ENCODE measurements around the gene ZSWIM3. TPM values are rescaled to one million over a fixed set of nuclear protein-coding genes. Genes with fewer than 3 reads are reported as not detected.

The ZSWIM3 gene
- total and polyA plus RNA-seq, 2 of the 8 experiments (the other 6 are each of a cell fraction or from before 2014, with no cell fraction given): 5.5 to 6.9 TPM

DNA sequence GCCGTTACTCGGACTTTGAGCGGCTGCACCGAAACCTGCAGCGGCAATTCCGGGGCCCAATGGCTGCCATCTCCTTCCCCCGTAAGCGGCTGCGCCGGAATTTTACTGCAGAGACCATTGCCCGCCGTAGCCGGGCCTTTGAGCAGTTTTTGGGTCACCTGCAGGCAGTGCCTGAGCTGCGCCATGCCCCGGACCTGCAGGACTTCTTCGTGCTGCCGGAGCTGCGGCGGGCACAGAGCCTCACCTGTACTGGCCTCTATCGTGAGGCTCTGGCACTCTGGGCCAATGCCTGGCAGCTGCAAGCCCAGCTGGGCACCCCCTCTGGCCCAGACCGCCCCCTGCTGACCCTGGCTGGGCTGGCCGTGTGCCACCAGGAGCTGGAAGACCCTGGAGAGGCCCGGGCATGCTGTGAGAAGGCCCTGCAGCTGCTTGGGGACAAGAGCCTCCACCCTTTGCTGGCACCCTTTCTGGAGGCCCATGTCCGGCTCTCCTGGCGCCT is 16.7 kb upstream of the ZSWIM3 start:
- peak in 1 of 2 experiments; percentile 22; a peak in 1 of 4 replicates for TF ChIP-seq RAD21 (IDR thresholded peaks at IDR 0.05 in 1 of 2, conservative IDR thresholded peaks at IDR 0.05 in 1 of 2; ENCODE audit: low read depth in 2 of 2, low read length in 2 of 2)
- no peak for TF ChIP-seq EGR1 (IDR thresholded peaks at IDR 0.05; ENCODE audit: borderline replicate concordance, low read depth, low read length)
- no peak overlapping the region for H3K56ac ChIP-seq (replicated peaks; ENCODE audit: insufficient read length, low read depth, low read length)
- no peak for FAIRE-seq
- no peak overlapping the region for H3K27ac ChIP-seq (ENCODE audit: low read depth, low read length)
- no peak overlapping the region for H3K14ac ChIP-seq (ENCODE audit: insufficient read length)
- no peak overlapping the region for H3K4me3 ChIP-seq (ENCODE audit: extremely low read depth in 1 of 4, insufficient read depth in 2 of 4, low read depth in 3 of 4, low read length in 4 of 4)
- no peak overlapping the region for H3K4ac ChIP-seq (replicated peaks; ENCODE audit: insufficient read length, low read depth, low read length)
- H4K8ac ChIP-seq (ENCODE audit: extremely low read depth, insufficient read depth, low read length): peak overlapping the region; percentile 28; the same call in 1 of the 2 replicates
- DNase-seq (ENCODE audit: low read depth in 1 of 2, low spot score in 2 of 2): no peak
- no peak overlapping the region for H2BK20ac ChIP-seq (ENCODE audit: low read length)
- 93% methylated on average over 23 of the region's 25 CpGs; no CpG with 5 or more reads in 1 of the 2 experiments for WGBS, 2 experiments (ENCODE audit: extremely low coverage in 1 of 2, insufficient coverage in 1 of 2, insufficient read length in 1 of 2, insufficient replicate concordance in 2 of 2, low coverage in 1 of 2, low lambda C conversion rate in 2 of 2, missing lambda C conversion rate in 1 of 2)
- no peak overlapping the region for H2AK5ac ChIP-seq (ENCODE audit: low read depth, low read length)
- 0 out of 4 replicates have a peak, but pooled peaks cover 0 to under 1% of the 10 kb centered on the region in 2 experiments for H3K79me2 ChIP-seq (ENCODE audit: control insufficient read depth in 1 of 2, insufficient read depth in 2 of 2, low read length in 2 of 2)
- H3K79me1 ChIP-seq (ENCODE audit: low read depth, low read length): peaks cover 4% of the 10 kb centered on the region; the same call in 1 of the 2 replicates
- no peak overlapping the region for H3K9ac ChIP-seq (replicated peaks in 1 of 4; ENCODE audit: extremely low read depth in 1 of 4, low read depth in 3 of 4, low read length in 3 of 4)
- peaks cover 0 to 1% of the 10 kb centered on the region in 2 experiments for H4K20me1 ChIP-seq (replicated peaks in 1 of 2; ENCODE audit: control insufficient read depth in 1 of 2, insufficient read depth in 2 of 2, low read length in 2 of 2)
- H2BK15ac ChIP-seq (ENCODE audit: low read length): no peak overlapping the region
- CTCF ChIA-PET (ENCODE audit: partially characterized antibody): interaction anchor here (1.1 to 3.1 kb wide), 10 partner anchors 10 to 130 kb away, joined by 3 to 9 read pairs (median 6); partner anchors contain the start of gene ZSWIM1
- H4K91ac ChIP-seq (replicated peaks; ENCODE audit: insufficient read length, low read length): no peak overlapping the region
- peaks cover 15 to 47% (median 28%) of the 10 kb centered on the region in 4 experiments for H3K36me3 ChIP-seq (ENCODE audit: control insufficient read depth in 2 of 4, insufficient read depth in 4 of 4, low read length in 3 of 4)
- H3K27me3 ChIP-seq (replicated peaks in 1 of 4; ENCODE audit: control insufficient read depth in 3 of 4, extremely low read depth in 1 of 4, insufficient read depth in 3 of 4, low read length in 3 of 4): no peaks in the 10 kb centered on the region
- H2BK120ac ChIP-seq (replicated peaks; ENCODE audit: low read depth, low read length): no peak overlapping the region
- H3K23ac ChIP-seq (ENCODE audit: insufficient read length): no peak overlapping the region
- no peak overlapping the region for H2BK12ac ChIP-seq (ENCODE audit: low read depth, low read length)
- POLR2A ChIA-PET (ENCODE audit: partially characterized antibody): interaction anchor here (0.7 to 13.8 kb wide), 19 partner anchors 8 to 96 kb away, joined by 3 to 178 read pairs (median 5); partner anchors contain the start of genes ACOT8, PCIF1 and ZSWIM3
- H2BK5ac ChIP-seq (ENCODE audit: low read depth, low read length): no peak overlapping the region
- no peaks in the 10 kb centered on the region for H3K4me1 ChIP-seq (replicated peaks in 1 of 4; ENCODE audit: control insufficient read depth in 3 of 4, insufficient read depth in 4 of 4, low read length in 3 of 4)
- no peak overlapping the region for H3K4me2 ChIP-seq (ENCODE audit: insufficient read depth in 1 of 2, low read depth in 2 of 2, low read length in 2 of 2)
- H3K18ac ChIP-seq (ENCODE audit: extremely low read depth, low read length): no peak overlapping the region
- no peak overlapping the region for H2AFZ ChIP-seq (ENCODE audit: low read length)
- H4K5ac ChIP-seq (ENCODE audit: insufficient read length, low read depth, low read length): no peak overlapping the region
- H3K9me3 ChIP-seq (ENCODE audit: insufficient read depth in 2 of 2, low read depth in 1 of 2, low read length in 1 of 2): no peaks in the 10 kb centered on the region
- H3K23me2 ChIP-seq (ENCODE audit: low read depth, low read length): no peaks in the 10 kb centered on the region
